PFSK-1 (cell line): ENCODE measurements around the gene MOGAT1.

Experiments used
- FOXP2 ChIP-seq: optimal IDR thresholded peaks from 2 replicates; pipeline ENCODE3; 2011; ENCODE audit warnings: borderline replicate concordance, control low read depth, inconsistent platforms; ENCODE audit not compliant: insufficient read depth; ENCODE audit errors: extremely low read length, extremely low read depth
- POLR2AphosphoS5 ChIP-seq: IDR thresholded peaks from 2 replicates; pipeline ENCODE4 v1.6.1; 2012; ENCODE audit warnings: low read depth, mild to moderate bottlenecking, control low read depth, low read length, moderate library complexity
- SIN3A ChIP-seq: IDR thresholded peaks from 2 replicates; pipeline ENCODE4 v1.6.1; 2012; ENCODE audit warnings: mild to moderate bottlenecking, low read length, moderate library complexity, borderline replicate concordance; ENCODE audit not compliant: insufficient read depth
- TAF1 ChIP-seq: IDR thresholded peaks from 2 replicates; pipeline ENCODE4 v1.6.1; 2012; ENCODE audit warnings: low read length, control low read depth, borderline replicate concordance; ENCODE audit not compliant: insufficient read depth
- TF ChIP-seq, protein P1 (sequence below), 2 experiments: IDR thresholded peaks; 2 replicates each; pipeline versions ENCODE4 v1.6.1 to v1.8.0; 2011 to 2012; ENCODE audit warnings: low read depth in 2 of 2, low read length in 2 of 2, control low read depth in 1 of 2, inconsistent platforms in 1 of 2, mild to moderate bottlenecking in 1 of 2, moderate library complexity in 1 of 2; ENCODE audit not compliant: insufficient read depth in 1 of 2

- TF ChIP-seq POLR2AphosphoS5 (no peak), SIN3A (no peak), TAF1 (no peak), FOXP2 (no peak)
- TF ChIP-seq, protein P1, sequence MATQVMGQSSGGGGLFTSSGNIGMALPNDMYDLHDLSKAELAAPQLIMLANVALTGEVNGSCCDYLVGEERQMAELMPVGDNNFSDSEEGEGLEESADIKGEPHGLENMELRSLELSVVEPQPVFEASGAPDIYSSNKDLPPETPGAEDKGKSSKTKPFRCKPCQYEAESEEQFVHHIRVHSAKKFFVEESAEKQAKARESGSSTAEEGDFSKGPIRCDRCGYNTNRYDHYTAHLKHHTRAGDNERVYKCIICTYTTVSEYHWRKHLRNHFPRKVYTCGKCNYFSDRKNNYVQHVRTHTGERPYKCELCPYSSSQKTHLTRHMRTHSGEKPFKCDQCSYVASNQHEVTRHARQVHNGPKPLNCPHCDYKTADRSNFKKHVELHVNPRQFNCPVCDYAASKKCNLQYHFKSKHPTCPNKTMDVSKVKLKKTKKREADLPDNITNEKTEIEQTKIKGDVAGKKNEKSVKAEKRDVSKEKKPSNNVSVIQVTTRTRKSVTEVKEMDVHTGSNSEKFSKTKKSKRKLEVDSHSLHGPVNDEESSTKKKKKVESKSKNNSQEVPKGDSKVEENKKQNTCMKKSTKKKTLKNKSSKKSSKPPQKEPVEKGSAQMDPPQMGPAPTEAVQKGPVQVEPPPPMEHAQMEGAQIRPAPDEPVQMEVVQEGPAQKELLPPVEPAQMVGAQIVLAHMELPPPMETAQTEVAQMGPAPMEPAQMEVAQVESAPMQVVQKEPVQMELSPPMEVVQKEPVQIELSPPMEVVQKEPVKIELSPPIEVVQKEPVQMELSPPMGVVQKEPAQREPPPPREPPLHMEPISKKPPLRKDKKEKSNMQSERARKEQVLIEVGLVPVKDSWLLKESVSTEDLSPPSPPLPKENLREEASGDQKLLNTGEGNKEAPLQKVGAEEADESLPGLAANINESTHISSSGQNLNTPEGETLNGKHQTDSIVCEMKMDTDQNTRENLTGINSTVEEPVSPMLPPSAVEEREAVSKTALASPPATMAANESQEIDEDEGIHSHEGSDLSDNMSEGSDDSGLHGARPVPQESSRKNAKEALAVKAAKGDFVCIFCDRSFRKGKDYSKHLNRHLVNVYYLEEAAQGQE (IDR thresholded peaks at IDR 0.05; ENCODE audit: insufficient read depth in 1 of 2, low read depth in 2 of 2, low read length in 2 of 2): no peak
Measured at GRCh38 chr2:222722327-222722946, 51.0 kb downstream of the MOGAT1 start.
